Keratinocyte (primary cell): Measurements from ENCODE around the gene ACTN4. TPM values are rescaled to one million over a fixed set of nuclear protein-coding genes. Genes with fewer than 3 reads are reported as not detected.

Source experiments
- DNase-seq: peaks from one replicate; pipeline ENCODE4 v3.0.0-alpha.2; 2011; ENCODE audit warnings: low read depth, missing footprints, low spot score
- FAIRE-seq: peaks from 2 replicates; lab custom pipeline; 2011; peaks lifted over from hg19 to GRCh38; lab: Jason Lieb, UNC
- H2AFZ ChIP-seq: 2 replicates; pipeline ENCODE4 v1.6.0; 2012; ENCODE audit warnings: low read length, control low read depth, inconsistent platforms; ENCODE audit not compliant: control insufficient read depth
- H3K27ac ChIP-seq: 2 replicates; pipeline ENCODE4 v1.5.1; 2011; ENCODE audit warnings: low read length; ENCODE audit not compliant: control insufficient read depth, insufficient read depth
- H3K27me3 ChIP-seq: 3 replicates; pipeline ENCODE4 v1.6.0; 2011; ENCODE audit warnings: low read length; ENCODE audit not compliant: control insufficient read depth, insufficient read depth; ENCODE audit errors: extremely low read depth
- H3K36me3 ChIP-seq, 2 experiments: 2 replicates in 1 of 2; 3 replicates in 1 of 2; pipeline ENCODE4 v1.5.1; 2011; ENCODE audit warnings: low read length in 2 of 2, mild to moderate bottlenecking in 1 of 2; ENCODE audit not compliant: control insufficient read depth in 2 of 2, insufficient read depth in 2 of 2; ENCODE audit errors: extremely low read depth in 1 of 2
- H3K4me1 ChIP-seq: 3 replicates; pipeline ENCODE4 v1.5.1; 2011; ENCODE audit warnings: low read length; ENCODE audit not compliant: control insufficient read depth, insufficient read depth; ENCODE audit errors: extremely low read depth
- H3K4me2 ChIP-seq: 3 replicates; pipeline ENCODE4 v1.6.0; 2011; ENCODE audit warnings: low read depth, low read length; ENCODE audit not compliant: control insufficient read depth, insufficient read depth; ENCODE audit errors: extremely low read depth
- H3K4me3 ChIP-seq, 3 experiments: fragments of 200-600 bp in 1 of 3; sonication (generic) in 1 of 3; 2 replicates in 2 of 3; 3 replicates in 1 of 3; pipeline ENCODE4 v1.5.1; 2011 to 2016; ENCODE audit warnings: low read length in 3 of 3, mild to moderate bottlenecking in 3 of 3, control low read depth in 2 of 3, inconsistent platforms in 1 of 3, low read depth in 1 of 3, mixed read lengths in 1 of 3, mixed run types in 1 of 3, moderate library complexity in 1 of 3; ENCODE audit not compliant: control insufficient read depth in 2 of 3, insufficient read depth in 2 of 3; ENCODE audit errors: extremely low read depth in 1 of 3
- H3K79me2 ChIP-seq: 2 replicates; pipeline ENCODE4 v1.6.0; 2012; ENCODE audit warnings: low read length; ENCODE audit not compliant: control insufficient read depth, insufficient read depth
- H3K9ac ChIP-seq: 3 replicates; pipeline ENCODE4 v1.6.0; 2011; ENCODE audit warnings: low read length; ENCODE audit not compliant: control insufficient read depth, insufficient read depth; ENCODE audit errors: extremely low read depth
- H3K9me1 ChIP-seq: 3 replicates; pipeline ENCODE4 v1.6.0; 2011; ENCODE audit warnings: low read length; ENCODE audit not compliant: control insufficient read depth, insufficient read depth; ENCODE audit errors: extremely low read depth
- H3K9me3 ChIP-seq: 2 replicates; pipeline ENCODE4 v1.5.1; 2012; ENCODE audit warnings: low read depth, low read length; ENCODE audit not compliant: control insufficient read depth
- H4K20me1 ChIP-seq: 3 replicates; pipeline ENCODE4 v1.6.0; 2011; ENCODE audit warnings: low read length; ENCODE audit not compliant: control insufficient read depth, insufficient read depth; ENCODE audit errors: extremely low read depth
- CTCF ChIP-seq, 3 experiments: IDR thresholded peaks in 1 of 3; conservative IDR thresholded peaks in 1 of 3; optimal IDR thresholded peaks in 1 of 3; 2 replicates in 2 of 3; 3 replicates in 1 of 3; pipeline versions ENCODE3 to v1.5.1; 2011; ENCODE audit warnings: low read length in 3 of 3, mild to moderate bottlenecking in 3 of 3, moderate library complexity in 2 of 3, control low read depth in 1 of 3, inconsistent platforms in 1 of 3; ENCODE audit not compliant: insufficient read depth in 2 of 3; ENCODE audit errors: extremely low read depth in 1 of 3
- EZH2 ChIP-seq: IDR thresholded peaks from one replicate; pipeline ENCODE4 v1.6.1; 2012; ENCODE audit warnings: inconsistent platforms, mild to moderate bottlenecking, low read length, moderate library complexity
- dilution Hi-C: fragments of 300-500 bp; cut with MboI; formaldehyde crosslinking; loops from one replicate; pipeline ENCODE4 v1.7.0; 2020; ENCODE audit warnings: low sequenced_read_pairs; ENCODE audit not compliant: extremely low pct_ligation_motif_present
- polyA plus RNA-seq, 5 experiments: library from polyadenylated mRNA; depleted of rRNA in 3 of 5; stranded (reverse) in 3 of 5; stranded (forward) in 1 of 5; unstranded in 1 of 5; fragments of >200 nt; gene quantifications; 1 replicate in 1 of 5; 2 replicates in 3 of 5; 3 replicates in 1 of 5; pipeline versions ENCODE4 v1.2.1 to v1.2.3, GENCODE V29; 2011 to 2012; ENCODE audit warnings: missing spikeins in 2 of 5, low read depth in 1 of 5, low replicate concordance in 1 of 5

Gene ACTN4
- polyA plus RNA-seq, 1 donor (not counting 4 experiments of a cell fraction or from before 2014, with no cell fraction given): 463 TPM

- H3K4me3 ChIP-seq: peak overlapping the region in 2 of 3 experiments; percentile 33 to 34
- H2AFZ ChIP-seq: no peak overlapping the region
- DNase-seq: peak; percentile 90
- dilution Hi-C loops: no loop called here
- peak; percentile 89 for FAIRE-seq
- peaks cover 4% of the 10 kb centered on the region for H4K20me1 ChIP-seq
- peak overlapping the region; percentile 98 for H3K27ac ChIP-seq
- no peaks in the 10 kb centered on the region for H3K9me1 ChIP-seq
- peaks cover 10 to 47% of the 10 kb centered on the region in 2 experiments for H3K36me3 ChIP-seq
- H3K79me2 ChIP-seq: peaks cover 79% of the 10 kb centered on the region
- peaks cover 94% of the 10 kb centered on the region for H3K4me1 ChIP-seq
- H3K9ac ChIP-seq: peak overlapping the region; percentile 80
- H3K4me2 ChIP-seq: peak overlapping the region; percentile 75
- H3K27me3 ChIP-seq: no peaks in the 10 kb centered on the region
- no peaks in the 10 kb centered on the region for H3K9me3 ChIP-seq
- TF ChIP-seq CTCF (optimal IDR thresholded peaks at IDR 0.05 in 1 of 3, IDR thresholded peaks at IDR 0.05 in 1 of 3, conservative IDR thresholded peaks at IDR 0.05 in 1 of 3; ENCODE audit: extremely low read depth in 1 of 3, insufficient read depth in 2 of 3, low read length in 3 of 3): no peak
- no peak for TF ChIP-seq EZH2
Measured at GRCh38 chr19:38658462-38659306, 11.2 kb downstream of the ACTN4 start.

- no peaks in the 10 kb centered on the region for H3K27me3 ChIP-seq
- H2AFZ ChIP-seq: no peak overlapping the region
- peak overlapping the region; percentile 49 for H3K9ac ChIP-seq
- H3K27ac ChIP-seq: peak overlapping the region; percentile 34
- H3K79me2 ChIP-seq: peaks cover 79% of the 10 kb centered on the region
- peaks cover 22% of the 10 kb centered on the region for H4K20me1 ChIP-seq
- FAIRE-seq (no peak), DNase-seq (no peak)
- no peak overlapping the region for H3K4me3 ChIP-seq
- peak overlapping the region; percentile 1 for H3K4me2 ChIP-seq
- no peaks in the 10 kb centered on the region for H3K9me3 ChIP-seq
- TF ChIP-seq CTCF (optimal IDR thresholded peaks at IDR 0.05 in 1 of 3, IDR thresholded peaks at IDR 0.05 in 1 of 3, conservative IDR thresholded peaks at IDR 0.05 in 1 of 3; ENCODE audit: extremely low read depth in 1 of 3, insufficient read depth in 2 of 3, low read length in 3 of 3) (no peak), EZH2 (no peak)
- no peaks in the 10 kb centered on the region for H3K9me1 ChIP-seq
- H3K4me1 ChIP-seq: peaks cover 94% of the 10 kb centered on the region
- H3K36me3 ChIP-seq: peaks cover 10 to 46% of the 10 kb centered on the region in 2 experiments
- dilution Hi-C loops: no loop called here
Measured at GRCh38 chr19:38660724-38661123, 13.3 kb downstream of the ACTN4 start.
